ENCODE data around the gene COA6.

DNA sequence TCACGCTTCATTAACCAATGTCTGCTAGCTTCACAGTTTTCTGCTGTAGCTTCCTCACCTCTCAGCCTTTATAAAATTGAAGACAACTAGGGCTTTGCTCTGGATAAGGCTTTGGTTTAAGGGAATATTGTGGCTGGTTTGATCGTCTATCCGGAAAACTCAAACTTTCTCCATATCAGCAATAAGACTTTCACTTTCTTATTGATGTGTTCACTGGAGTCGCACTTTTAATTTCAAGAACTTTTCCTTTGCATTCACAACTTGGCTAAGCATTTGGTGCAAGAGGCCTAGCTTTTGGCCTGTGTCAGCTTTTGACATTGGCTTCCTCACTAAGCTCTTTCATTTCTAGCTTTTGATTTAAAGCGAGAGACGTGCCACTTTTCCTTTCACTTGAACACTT, 12.9 kb downstream of the COA6 start:
- no peak for TF ChIP-seq POLR2A (IDR thresholded peaks at IDR 0.05)
- TF ChIP-seq, protein P1, sequence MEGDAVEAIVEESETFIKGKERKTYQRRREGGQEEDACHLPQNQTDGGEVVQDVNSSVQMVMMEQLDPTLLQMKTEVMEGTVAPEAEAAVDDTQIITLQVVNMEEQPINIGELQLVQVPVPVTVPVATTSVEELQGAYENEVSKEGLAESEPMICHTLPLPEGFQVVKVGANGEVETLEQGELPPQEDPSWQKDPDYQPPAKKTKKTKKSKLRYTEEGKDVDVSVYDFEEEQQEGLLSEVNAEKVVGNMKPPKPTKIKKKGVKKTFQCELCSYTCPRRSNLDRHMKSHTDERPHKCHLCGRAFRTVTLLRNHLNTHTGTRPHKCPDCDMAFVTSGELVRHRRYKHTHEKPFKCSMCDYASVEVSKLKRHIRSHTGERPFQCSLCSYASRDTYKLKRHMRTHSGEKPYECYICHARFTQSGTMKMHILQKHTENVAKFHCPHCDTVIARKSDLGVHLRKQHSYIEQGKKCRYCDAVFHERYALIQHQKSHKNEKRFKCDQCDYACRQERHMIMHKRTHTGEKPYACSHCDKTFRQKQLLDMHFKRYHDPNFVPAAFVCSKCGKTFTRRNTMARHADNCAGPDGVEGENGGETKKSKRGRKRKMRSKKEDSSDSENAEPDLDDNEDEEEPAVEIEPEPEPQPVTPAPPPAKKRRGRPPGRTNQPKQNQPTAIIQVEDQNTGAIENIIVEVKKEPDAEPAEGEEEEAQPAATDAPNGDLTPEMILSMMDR (IDR thresholded peaks at IDR 0.05): no peak

Data from thyroid gland (tissue), 4 donors.